ENCODE measurements around the gene HCN4. TPM values are rescaled to one million over a fixed set of nuclear protein-coding genes. Genes with fewer than 3 reads are reported as not detected.

The HCN4 gene
- total RNA-seq, 1 experiment from 2014 or later, result 0.29 TPM

GRCh38 chr15:73349191-73349590, 19.6 kb downstream of the HCN4 start:
- Histone ChIP-seq H3K4me1 (no peaks in the 10 kb centered on the region), H3K9me3 (no peaks in the 10 kb centered on the region), H3K27me3 (replicated peaks; ENCODE audit: control insufficient read depth, insufficient read depth, low read length) (no peaks in the 10 kb centered on the region), H3K4me3 (ENCODE audit: low read depth, low read length) (no peak overlapping the region), H3K36me3 (ENCODE audit: control insufficient read depth, insufficient read depth, low read length) (no peaks in the 10 kb centered on the region)
- H3K27ac Mint-ChIP-seq (ENCODE audit: unreplicated experiment), result no peak overlapping the region
- H3K36me3 Mint-ChIP-seq (ENCODE audit: insufficient read depth, unreplicated experiment), result no peaks in the 10 kb centered on the region
- ChIA-PET CTCF (interaction anchor here (0.5 kb wide), 2 partner anchors 81 to 963 kb away, joined by 3 read pairs; no protein-coding TSS in a partner anchor), POLR2A (no interaction called here)
- TF ChIP-seq CTCF (IDR thresholded peaks at IDR 0.05; ENCODE audit: insufficient read depth in 1 of 2, low read depth in 1 of 2, low read length in 1 of 2, severe bottlenecking in 1 of 2, unreplicated experiment in 1 of 2), result no peak
- H3K9me3 Mint-ChIP-seq (ENCODE audit: unreplicated experiment), result no peaks in the 10 kb centered on the region
- H3K4me1 Mint-ChIP-seq (ENCODE audit: low read depth, unreplicated experiment), result no peaks in the 10 kb centered on the region
- H3K4me3 Mint-ChIP-seq (ENCODE audit: unreplicated experiment), result no peak overlapping the region
- no peak for DNase-seq
- no TSS peak for BruUV-seq (replicated peaks)
- no peaks in the 10 kb centered on the region for H3K27me3 Mint-ChIP-seq (ENCODE audit: insufficient read depth, unreplicated experiment)
- intact Hi-C loops (cut with micrococcal nuclease; ENCODE audit: unreplicated experiment), result no loop called here

GRCh38 chr15:73346735-73347312, 21.9 kb downstream of the HCN4 start:
- CTCF ChIA-PET, result no interaction called here
- intact Hi-C loops (cut with micrococcal nuclease; ENCODE audit: unreplicated experiment), result no loop called here
- no peaks in the 10 kb centered on the region for H3K27me3 ChIP-seq (replicated peaks; ENCODE audit: control insufficient read depth, insufficient read depth, low read length)

GRCh38 chr15:73345658-73346057, 23.1 kb downstream of the HCN4 start:
- TF ChIP-seq CTCF (IDR thresholded peaks at IDR 0.05; ENCODE audit: insufficient read depth in 1 of 2, low read depth in 1 of 2, low read length in 1 of 2, severe bottlenecking in 1 of 2, unreplicated experiment in 1 of 2), result no peak
- peaks cover 2% of the 10 kb centered on the region for H3K27me3 Mint-ChIP-seq (ENCODE audit: insufficient read depth, unreplicated experiment)
- H3K4me3 ChIP-seq (ENCODE audit: low read depth, low read length), result no peak overlapping the region
- H3K9me3 Mint-ChIP-seq (ENCODE audit: unreplicated experiment), result no peaks in the 10 kb centered on the region
- POLR2A ChIA-PET, result interaction anchor here (0.7 kb wide), 1 partner anchor 221 kb away, joined by 3 read pairs; no protein-coding TSS in a partner anchor
- no peaks in the 10 kb centered on the region for H3K9me3 ChIP-seq
- CTCF ChIA-PET, result no interaction called here
- no peaks in the 10 kb centered on the region for H3K36me3 Mint-ChIP-seq (ENCODE audit: insufficient read depth, unreplicated experiment)
- no peak for DNase-seq
- H3K4me1 Mint-ChIP-seq (ENCODE audit: low read depth, unreplicated experiment), result no peaks in the 10 kb centered on the region
- no TSS peak for BruUV-seq (replicated peaks)
- H3K27me3 ChIP-seq (replicated peaks; ENCODE audit: control insufficient read depth, insufficient read depth, low read length), result no peaks in the 10 kb centered on the region
- H3K4me1 ChIP-seq, result no peaks in the 10 kb centered on the region
- no peaks in the 10 kb centered on the region for H3K36me3 ChIP-seq (ENCODE audit: control insufficient read depth, insufficient read depth, low read length)
- H3K4me3 Mint-ChIP-seq (ENCODE audit: unreplicated experiment), result no peak overlapping the region
- intact Hi-C loops (cut with micrococcal nuclease; ENCODE audit: unreplicated experiment), result no loop called here
- no peak overlapping the region for H3K27ac Mint-ChIP-seq (ENCODE audit: unreplicated experiment)

More at GRCh38 chr15:73346735-73347312, 21.9 kb downstream of the HCN4 start:
- Histone ChIP-seq H3K36me3 (ENCODE audit: control insufficient read depth, insufficient read depth, low read length) (no peaks in the 10 kb centered on the region), H3K4me3 (ENCODE audit: low read depth, low read length) (no peak overlapping the region), H3K9me3 (no peaks in the 10 kb centered on the region), H3K4me1 (no peaks in the 10 kb centered on the region)
- peak; percentile 67 to 77 for DNase-seq
- TF ChIP-seq CTCF (IDR thresholded peaks at IDR 0.05; ENCODE audit: insufficient read depth in 1 of 2, low read depth in 1 of 2, low read length in 1 of 2, severe bottlenecking in 1 of 2, unreplicated experiment in 1 of 2), result no peak
- no TSS peak for BruUV-seq (replicated peaks)
- no peak overlapping the region for H3K27ac Mint-ChIP-seq (ENCODE audit: unreplicated experiment)
- peaks cover 2% of the 10 kb centered on the region for H3K27me3 Mint-ChIP-seq (ENCODE audit: insufficient read depth, unreplicated experiment)
- no peak overlapping the region for H3K4me3 Mint-ChIP-seq (ENCODE audit: unreplicated experiment)
- no peaks in the 10 kb centered on the region for H3K9me3 Mint-ChIP-seq (ENCODE audit: unreplicated experiment)
- no peaks in the 10 kb centered on the region for H3K4me1 Mint-ChIP-seq (ENCODE audit: low read depth, unreplicated experiment)
- POLR2A ChIA-PET, result no interaction called here
- H3K36me3 Mint-ChIP-seq (ENCODE audit: insufficient read depth, unreplicated experiment), result no peaks in the 10 kb centered on the region
